HG03575 (cell line): ENCODE results near the gene GNAI3.

Experiments used
- ATAC-seq: cut with Tn5 transposase; IDR thresholded peaks from one replicate; pipeline ENCODE4 v1.9.1; 2021; ENCODE audit not compliant: unreplicated experiment, insufficient number of reproducible peaks, low FRiP score; ENCODE audit errors: extremely low read depth

GNAI3 gene

GRCh38 chr1:109630081-109630897, 81.9 kb downstream of the GNAI3 start:
- ATAC-seq: no peak

GRCh38 chr1:109630898-109631512, 82.6 kb downstream of the GNAI3 start:
- ATAC-seq: no peak

- ATAC-seq: no peak
Measured at GRCh38 chr1:109631513-109632505, 83.4 kb downstream of the GNAI3 start.

- ATAC-seq: no peak
Measured at GRCh38 chr1:109632671-109633346, 84.4 kb downstream of the GNAI3 start.

- no peak for ATAC-seq
Measured at GRCh38 chr1:109634292-109634691, 85.9 kb downstream of the GNAI3 start.

- ATAC-seq: no peak
Measured at GRCh38 chr1:109634771-109635750, 86.6 kb downstream of the GNAI3 start.

- no peak for ATAC-seq
Measured at GRCh38 chr1:109635862-109636200, 87.4 kb downstream of the GNAI3 start.

- ATAC-seq: no peak
Measured at GRCh38 chr1:109636201-109636952, 88.0 kb downstream of the GNAI3 start.

GRCh38 chr1:109637446-109637845, 89.0 kb downstream of the GNAI3 start:
- ATAC-seq: no peak

- ATAC-seq: no peak
Measured at GRCh38 chr1:109639063-109639840, 90.8 kb downstream of the GNAI3 start.

GRCh38 chr1:109639841-109640184, 91.4 kb downstream of the GNAI3 start:
- no peak for ATAC-seq

GRCh38 chr1:109640285-109640865, 92.0 kb downstream of the GNAI3 start:
- no peak for ATAC-seq

- ATAC-seq: no peak
Measured at GRCh38 chr1:109641078-109641740, 92.8 kb downstream of the GNAI3 start.

GRCh38 chr1:109641861-109642260, 93.4 kb downstream of the GNAI3 start:
- ATAC-seq: no peak

GRCh38 chr1:109642626-109643025, 94.2 kb downstream of the GNAI3 start:
- no peak for ATAC-seq
